ENCODE measurements around the gene FAM210B. TPM values are rescaled to one million over a fixed set of nuclear protein-coding genes. Genes with fewer than 3 reads are reported as not detected.

Gene FAM210B
- total and polyA plus RNA-seq, 9 of the 15 experiments (the other 6 are each of a cell fraction or from before 2014, with no cell fraction given), result 12.1 to 87.3 (median 47.6) TPM

DNA sequence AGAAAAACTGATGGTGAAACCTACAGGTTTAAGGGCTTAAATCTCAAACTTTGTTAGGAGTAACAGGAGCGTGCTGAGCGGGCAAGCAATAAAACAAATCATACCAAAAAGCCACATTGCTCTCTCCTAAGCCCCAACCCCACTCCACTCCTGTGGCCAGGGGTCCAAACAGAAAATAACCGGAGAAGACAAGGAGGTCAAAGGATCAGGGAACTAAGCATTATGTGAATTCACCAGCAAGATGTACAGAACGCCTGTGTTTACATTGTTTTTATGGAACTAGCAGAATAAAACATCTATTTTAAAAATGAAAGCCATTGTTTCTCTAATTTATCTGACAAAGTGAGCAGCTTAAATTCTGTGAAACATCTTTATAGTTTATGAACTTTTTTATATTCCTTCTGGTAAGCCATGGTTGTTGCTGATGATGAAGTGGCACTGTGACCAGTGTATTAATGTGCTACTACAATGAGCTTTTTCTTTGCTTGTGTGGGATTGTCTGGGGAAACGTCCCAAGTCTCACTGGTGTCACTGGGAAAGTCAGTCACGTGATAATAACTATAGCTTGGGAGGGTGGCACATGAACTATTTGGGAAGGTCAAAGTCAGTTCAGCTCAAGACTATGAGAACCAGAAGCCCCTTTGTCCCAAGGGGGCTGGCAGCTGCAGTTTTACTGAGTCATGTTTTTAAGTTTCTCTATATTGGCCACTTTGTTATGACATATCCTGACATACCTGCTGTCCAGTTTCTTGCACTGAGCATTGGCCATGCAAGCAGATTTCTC is 9.8 kb downstream of the FAM210B start (continued):
- TF ChIP-seq, protein P1, sequence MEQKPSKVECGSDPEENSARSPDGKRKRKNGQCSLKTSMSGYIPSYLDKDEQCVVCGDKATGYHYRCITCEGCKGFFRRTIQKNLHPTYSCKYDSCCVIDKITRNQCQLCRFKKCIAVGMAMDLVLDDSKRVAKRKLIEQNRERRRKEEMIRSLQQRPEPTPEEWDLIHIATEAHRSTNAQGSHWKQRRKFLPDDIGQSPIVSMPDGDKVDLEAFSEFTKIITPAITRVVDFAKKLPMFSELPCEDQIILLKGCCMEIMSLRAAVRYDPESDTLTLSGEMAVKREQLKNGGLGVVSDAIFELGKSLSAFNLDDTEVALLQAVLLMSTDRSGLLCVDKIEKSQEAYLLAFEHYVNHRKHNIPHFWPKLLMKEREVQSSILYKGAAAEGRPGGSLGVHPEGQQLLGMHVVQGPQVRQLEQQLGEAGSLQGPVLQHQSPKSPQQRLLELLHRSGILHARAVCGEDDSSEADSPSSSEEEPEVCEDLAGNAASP (IDR thresholded peaks at IDR 0.05), result no peak
- TF ChIP-seq TOE1 (IDR thresholded peaks at IDR 0.05; ENCODE audit: borderline replicate concordance), result peak; percentile 81
- TF ChIP-seq TOE1 (CRISPR knock-in tag; IDR thresholded peaks at IDR 0.05; ENCODE audit: borderline replicate concordance, low read depth), result no peak
- TF ChIP-seq, protein P2, sequence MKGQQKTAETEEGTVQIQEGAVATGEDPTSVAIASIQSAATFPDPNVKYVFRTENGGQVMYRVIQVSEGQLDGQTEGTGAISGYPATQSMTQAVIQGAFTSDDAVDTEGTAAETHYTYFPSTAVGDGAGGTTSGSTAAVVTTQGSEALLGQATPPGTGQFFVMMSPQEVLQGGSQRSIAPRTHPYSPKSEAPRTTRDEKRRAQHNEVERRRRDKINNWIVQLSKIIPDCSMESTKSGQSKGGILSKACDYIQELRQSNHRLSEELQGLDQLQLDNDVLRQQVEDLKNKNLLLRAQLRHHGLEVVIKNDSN (CRISPR knock-in tag; IDR thresholded peaks at IDR 0.05), result peak; percentile 18; the same call in 1 of the 2 replicates
- no peak for TF ChIP-seq POLR2AphosphoS5 (IDR thresholded peaks at IDR 0.05; ENCODE audit: control insufficient read depth, insufficient read depth, low read depth, low read length)
- TF ChIP-seq ZNF146 (CRISPR knock-in tag; IDR thresholded peaks at IDR 0.05; ENCODE audit: unreplicated experiment), result no peak
- TF ChIP-seq SMAD2 (IDR thresholded peaks at IDR 0.05; ENCODE audit: low read depth, low read length), result no peak
- no peak for TF ChIP-seq ZNF507 (tag; conservative IDR thresholded peaks at IDR 0.05)
